Stimulated activated CD8-positive, alpha-beta memory T cell treated with anti-CD3 and anti-CD28 coated beads, Interleukin-12 subunit alpha, Interleukin-12 subunit beta, amount 100 ng/mL, for 1 hour (primary cell): ENCODE results near the gene RFXAP.
"Not testable (repeated sequence)": the region's sequence is repeated elsewhere in the genome, so short reads cannot be mapped to it uniquely, and the experiment has no call there.

Experiments used
- DNase-seq: peaks from one replicate; pipeline ENCODE4 v3.0.0-alpha.2; 2020; ENCODE audit warnings: low read depth

Gene RFXAP, protein sequence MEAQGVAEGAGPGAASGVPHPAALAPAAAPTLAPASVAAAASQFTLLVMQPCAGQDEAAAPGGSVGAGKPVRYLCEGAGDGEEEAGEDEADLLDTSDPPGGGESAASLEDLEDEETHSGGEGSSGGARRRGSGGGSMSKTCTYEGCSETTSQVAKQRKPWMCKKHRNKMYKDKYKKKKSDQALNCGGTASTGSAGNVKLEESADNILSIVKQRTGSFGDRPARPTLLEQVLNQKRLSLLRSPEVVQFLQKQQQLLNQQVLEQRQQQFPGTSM

DNA sequence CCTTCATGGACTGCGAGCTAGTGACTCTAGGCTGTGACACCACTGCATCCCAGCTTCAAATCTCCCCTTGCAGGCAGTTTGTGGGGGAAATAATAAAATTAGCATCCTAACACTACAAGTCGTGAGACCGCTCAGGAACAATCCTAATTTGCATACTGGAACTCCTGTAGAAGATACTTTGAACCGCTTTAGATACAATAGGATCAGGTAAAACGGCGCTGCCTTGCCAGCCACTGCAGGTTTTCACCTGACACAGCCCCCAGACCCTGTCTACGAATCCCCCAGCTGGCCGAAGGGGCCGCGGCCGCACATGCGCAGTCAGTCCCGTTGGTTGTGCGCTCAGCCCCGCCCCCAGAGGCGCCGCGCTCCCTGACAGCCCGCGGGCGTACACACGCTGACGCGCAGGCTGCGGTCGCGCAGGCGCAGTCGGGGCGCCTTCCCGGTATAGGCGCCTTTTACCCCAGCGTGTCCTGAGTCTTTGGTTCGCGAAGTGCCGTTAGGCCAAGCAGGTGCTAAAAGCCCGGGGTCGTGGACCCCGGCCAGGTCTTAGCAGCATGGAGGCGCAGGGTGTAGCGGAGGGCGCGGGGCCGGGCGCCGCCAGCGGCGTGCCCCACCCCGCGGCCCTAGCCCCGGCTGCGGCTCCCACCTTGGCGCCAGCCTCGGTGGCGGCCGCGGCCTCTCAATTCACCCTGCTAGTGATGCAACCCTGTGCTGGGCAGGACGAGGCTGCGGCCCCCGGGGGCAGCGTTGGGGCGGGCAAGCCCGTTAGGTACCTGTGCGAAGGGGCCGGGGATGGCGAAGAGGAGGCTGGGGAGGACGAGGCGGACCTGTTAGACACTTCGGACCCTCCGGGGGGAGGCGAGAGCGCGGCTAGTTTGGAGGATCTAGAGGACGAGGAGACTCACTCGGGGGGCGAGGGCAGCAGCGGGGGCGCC, at the start of gene RFXAP:
Gene RFXAP, plus strand, starts transcription at position 419 of the 935 bp plus-strand sequence. Its CDS starts 136 bp downstream, at position 555.
- DNase-seq, result peak; percentile 88

DNA sequence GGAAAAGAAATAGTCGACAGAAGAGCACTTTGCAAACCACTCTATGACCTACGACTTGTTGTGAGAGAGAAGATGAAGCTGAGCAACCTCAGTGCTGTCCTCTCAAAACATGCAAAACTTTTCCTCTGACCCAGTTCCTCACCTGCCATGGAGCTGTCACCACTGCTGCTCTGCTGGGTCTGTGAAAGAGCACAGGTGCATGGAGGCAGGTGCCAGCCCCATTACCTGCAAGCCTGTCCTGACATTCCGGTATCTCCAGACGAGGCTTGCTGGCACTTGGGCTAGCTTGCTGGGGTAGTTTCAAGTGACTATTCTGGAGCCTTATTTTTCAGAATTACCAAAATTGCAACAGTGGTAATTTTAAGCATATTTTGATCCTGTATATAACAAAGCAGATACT, 49.5 kb upstream of the RFXAP start:
- no peak for DNase-seq

DNA sequence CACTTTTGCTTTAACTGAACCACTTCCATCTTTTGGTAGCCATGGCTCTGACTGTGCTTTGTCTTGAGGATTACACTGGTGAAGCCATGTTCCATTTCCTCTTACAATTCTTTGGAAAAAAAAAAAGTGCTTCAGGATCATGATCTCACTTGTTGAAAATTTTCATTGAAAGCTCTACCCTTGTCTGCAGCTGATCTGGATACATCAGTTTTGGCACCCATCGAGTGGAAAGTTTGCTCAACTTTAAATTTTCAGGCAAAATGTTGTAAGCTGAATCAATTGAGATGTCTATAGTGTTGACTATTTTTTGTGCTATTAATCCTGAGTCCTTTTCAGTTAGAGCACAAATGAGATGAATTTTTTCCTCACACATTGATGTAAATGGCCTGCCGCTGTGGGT, 48.3 kb upstream of the RFXAP start:
- DNase-seq, result no peak

DNA sequence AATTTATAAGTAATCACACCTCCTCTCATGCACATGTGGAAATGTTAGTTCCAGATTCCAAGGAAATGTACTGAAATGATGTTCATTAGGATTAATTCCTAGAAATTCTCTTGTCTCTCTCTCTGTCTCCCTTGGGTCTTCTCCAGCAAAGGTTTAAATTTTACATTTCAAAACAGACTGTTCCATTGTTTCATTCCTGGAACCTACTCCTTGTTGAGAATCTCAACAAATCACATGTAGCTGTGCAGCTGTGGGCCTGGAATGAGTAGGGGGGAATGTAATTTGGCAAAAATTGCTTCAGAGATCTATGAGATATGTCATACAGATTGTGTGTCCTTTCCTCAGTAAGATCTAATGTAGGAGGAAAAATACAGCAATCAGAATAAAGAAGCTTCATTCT, 46.2 kb upstream of the RFXAP start:
- DNase-seq, result no peak

DNA sequence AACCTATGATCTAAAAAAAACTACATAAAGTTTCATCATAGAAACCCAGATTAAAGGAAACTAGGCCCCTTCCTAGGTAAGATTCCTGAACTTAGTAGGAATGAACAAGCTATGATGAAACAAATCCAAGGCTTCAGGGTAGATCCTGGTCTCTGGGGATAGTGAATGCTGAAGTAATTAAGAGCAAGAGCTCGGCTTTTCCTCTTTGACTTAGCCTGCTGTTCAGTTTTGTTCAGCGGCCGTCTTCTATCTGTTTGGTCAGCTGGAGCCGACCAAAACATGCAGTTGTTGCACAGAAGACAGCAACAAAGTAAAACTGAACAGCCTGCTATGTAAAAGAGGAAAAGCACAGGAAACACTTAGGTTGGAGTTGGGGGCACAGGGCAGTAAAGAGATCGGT, 44.1 kb upstream of the RFXAP start:
- no peak for DNase-seq

DNA sequence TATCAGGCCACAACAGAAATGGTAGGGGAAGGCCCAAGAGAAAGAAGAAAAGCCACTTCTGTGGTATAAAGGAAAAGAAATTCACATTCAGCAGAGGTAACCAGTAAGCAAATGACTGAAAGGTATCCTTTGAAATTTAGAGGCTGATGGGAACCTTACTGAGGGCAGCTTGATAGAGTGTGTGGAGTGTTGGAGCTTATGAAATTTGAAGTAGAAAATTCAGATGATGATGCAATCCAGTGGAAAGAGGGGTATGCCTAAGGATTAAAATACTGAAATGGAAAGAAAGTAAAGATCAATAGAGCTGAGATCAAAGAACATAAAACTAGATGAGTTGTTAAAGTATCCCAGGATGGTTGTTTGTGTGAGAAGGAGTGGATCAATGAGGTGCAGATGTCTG, 42.8 kb upstream of the RFXAP start:
- DNase-seq, result no peak

DNA sequence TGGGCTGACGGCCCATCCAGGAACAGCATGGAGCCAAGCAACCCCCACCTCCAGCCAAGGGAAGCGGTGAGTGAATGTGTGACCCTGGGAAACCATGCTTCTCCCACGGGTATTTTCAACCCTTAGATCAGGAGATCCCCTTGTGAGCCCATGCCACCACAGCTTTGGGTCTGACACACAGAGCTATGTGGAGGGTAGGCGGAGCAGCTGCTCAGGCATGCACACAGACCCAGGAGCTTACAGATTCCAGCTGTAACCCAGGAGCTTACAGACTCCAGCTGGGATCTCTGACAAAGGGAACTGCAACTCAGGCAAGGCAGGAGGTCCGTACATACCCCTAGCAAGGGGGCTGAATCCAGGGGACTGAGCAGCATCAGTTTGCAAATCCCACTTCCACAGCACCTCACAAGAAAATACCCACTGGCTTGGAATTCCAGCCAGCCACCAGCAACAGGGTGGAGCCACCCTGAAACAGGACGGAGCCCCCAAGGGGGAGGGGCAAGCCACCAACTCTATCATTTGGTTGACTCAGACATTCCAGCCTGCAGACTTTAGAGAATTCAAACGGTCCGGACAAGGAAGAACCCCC, 40.8 kb upstream of the RFXAP start:
- DNase-seq, result no peak

DNA sequence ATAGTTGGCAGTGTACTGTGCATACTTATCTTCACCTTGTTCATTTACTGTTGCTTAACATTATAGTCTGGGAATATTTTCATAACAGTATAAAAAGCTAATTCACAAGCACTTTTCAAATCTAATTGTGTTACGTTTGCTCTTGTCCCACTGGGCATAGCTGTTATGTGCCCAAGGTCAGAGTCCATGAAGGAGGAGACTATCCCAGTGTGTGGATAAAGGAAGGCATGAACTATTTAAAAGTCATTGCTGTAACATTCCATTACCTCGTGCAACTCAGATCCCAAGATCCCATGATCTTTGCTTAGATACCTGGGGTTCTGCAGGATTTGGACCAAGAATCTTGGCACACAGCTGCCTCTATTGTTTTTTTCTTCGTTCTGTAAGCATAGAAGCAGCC, 35.1 kb upstream of the RFXAP start:
- no peak for DNase-seq

DNA sequence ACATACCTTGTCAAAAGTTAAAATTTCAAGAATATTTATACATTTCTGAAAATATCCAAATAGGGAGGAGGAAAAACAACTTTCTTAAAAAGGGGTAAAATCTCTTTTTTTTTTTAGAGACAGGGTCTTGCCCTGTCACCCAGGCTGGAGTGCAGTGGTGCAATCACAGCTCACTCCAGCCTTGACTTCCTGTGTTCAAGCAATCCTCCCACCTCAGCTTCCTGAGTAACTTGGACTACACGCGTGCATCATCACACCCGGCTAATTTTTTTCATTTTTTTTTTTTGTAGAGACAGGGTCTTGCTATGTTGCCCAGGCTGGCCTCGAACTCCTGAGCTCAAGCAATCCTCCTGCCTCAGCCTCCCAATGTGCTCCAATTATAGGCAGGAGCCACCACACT, 32.8 kb upstream of the RFXAP start:
- DNase-seq, result not testable (repeated sequence)

DNA sequence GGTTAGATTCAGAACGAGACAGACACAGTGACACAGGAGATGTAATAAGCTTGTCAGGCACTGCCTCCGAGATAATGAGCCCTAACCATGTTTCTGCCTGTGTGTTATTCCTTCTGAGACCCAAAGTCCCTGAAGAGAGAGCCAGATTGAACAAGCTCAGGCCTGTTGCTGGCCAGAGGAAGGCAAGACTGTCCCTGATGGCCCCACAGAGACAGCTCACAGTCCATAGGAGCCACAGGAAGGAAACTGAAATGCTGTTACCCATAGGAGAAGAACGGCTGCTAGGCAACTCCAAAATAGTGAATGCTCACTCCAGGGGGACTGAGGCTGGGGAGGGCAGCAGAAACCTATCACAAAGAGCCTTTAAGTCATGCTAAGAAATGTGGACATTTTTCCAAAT, 31.8 kb upstream of the RFXAP start:
- no peak for DNase-seq

DNA sequence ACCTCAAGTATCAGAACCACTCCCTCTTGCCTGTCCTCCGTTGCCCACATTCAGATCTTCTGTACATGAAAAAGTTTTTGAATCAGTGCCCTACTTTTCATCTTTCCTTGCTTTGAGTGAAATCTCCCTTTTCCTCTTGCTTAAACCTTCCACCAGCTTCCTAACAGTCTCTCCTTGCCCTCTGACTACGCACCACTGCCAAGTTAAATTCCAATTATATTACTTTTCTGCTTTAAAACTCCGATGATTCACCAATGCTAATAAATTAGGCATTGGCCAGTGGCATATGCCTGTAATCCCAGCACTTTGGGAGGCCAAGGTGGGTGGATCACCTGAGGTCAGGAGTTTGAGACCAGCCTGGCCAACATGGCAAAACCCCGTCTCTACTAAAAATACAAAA, 30.7 kb upstream of the RFXAP start:
- DNase-seq, result no peak

DNA sequence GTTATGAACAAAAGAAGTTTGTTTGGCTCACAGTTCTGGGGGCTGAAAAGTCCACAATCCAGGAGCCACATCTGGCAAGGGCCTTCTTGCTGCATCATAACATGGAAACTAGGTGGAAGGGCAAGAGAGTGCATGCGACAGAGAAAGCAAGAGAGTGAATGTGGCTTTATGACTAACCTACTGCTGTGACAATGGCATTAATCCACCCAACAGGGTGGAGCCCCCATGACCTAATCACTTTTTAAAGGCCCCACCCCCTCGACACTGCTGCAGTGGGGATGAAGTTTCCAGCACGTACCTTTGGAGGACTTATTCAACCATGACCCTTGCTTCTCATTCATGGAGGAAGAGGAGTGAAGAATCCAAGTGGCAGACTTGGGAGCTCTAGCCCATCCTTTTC, 30.0 kb upstream of the RFXAP start:
- no peak for DNase-seq

DNA sequence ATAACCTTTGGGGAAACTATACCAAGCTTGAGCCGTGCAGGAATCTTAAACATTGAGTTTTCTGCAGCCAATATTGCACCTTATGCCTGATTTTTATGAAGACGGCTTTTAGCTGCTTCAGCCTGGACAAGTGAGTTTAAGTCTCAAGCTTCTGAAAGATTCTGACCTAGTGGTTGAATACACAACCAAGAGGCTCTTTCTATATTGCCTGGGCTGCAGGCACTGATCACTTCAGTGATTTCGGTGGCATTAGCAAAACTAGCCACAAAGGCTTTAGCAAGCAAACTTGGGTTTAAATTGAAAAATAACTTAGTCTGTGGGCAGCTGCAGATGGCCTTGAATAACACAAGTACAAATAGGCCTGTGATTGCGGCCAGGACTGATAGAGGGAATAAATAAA, 29.3 kb upstream of the RFXAP start:
- no peak for DNase-seq

DNA sequence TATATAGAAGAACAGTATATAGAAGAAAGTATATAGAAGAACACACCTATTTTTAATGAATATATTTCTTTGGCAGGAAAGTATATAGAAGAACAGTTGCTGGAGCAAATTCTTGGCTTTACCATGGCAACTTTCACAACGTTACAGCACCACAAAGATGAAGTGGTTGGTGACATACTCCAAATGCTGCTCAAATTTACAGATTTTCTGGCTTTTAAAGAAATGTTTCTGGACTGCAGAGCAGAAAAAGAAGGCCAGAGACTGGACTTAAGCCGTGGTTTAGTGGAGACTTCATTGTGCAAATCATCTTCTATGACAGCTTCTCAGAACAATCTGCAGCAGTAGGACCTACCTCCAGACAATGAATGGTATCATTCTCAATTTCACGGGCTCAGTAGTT, 24.3 kb upstream of the RFXAP start:
- DNase-seq, result no peak

DNA sequence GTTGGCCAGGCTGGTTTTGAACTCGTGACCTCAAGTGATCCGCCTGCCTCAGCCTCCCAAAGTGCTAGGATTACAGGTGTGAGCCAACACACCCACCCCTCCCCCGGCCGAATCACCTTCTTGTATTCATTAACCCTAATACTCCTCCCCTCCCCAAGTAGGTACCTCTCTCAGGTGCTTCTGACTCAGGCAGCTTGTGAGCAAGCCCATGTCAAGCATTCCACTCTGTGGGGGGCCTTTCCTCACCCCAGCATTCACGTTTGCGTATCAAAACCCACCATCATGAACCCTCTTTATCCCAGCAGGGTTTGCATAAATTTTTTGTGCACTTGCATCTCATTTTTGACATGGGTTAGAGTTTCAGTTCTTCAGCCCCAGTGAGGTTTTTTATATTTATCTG, 23.6 kb upstream of the RFXAP start:
- no peak for DNase-seq

DNA sequence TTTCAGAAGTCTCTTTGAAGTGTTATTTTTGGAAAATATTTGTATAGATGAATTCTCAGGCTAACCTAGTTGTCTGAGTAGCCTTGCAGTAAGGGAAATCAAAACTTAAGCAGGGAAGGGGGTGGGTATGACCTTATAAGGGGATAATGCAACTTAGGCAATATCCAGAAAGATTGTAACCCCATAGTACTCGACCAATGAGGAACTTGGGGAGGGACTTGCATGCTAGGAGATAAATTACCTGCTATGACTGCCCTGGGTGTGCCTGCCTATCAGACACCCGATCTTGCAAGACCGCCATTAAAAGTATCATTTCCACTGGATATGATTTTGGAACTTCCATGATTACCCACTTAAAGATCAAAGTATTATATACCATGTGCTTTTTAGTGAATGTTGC, 23.0 kb upstream of the RFXAP start:
- no peak for DNase-seq

DNA sequence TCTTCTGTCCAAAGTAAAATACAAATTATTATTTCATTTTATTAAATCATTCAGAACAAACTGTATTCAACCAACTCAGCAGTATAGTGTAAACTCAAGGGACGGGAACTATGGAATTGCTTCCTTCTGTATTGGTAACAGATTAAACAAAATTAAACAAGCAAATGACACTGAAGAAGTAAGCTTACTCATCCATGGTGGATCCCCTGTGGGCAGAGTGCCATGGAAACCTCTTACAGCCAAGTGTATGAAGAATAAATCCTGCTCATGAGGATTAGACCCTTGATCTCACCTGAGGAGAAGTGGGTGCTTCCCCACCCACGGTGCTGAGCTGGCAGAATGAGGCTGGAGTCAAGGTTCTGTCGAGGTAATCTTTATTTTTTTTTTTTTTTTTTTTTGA, 18.0 kb upstream of the RFXAP start:
- DNase-seq, result no peak

DNA sequence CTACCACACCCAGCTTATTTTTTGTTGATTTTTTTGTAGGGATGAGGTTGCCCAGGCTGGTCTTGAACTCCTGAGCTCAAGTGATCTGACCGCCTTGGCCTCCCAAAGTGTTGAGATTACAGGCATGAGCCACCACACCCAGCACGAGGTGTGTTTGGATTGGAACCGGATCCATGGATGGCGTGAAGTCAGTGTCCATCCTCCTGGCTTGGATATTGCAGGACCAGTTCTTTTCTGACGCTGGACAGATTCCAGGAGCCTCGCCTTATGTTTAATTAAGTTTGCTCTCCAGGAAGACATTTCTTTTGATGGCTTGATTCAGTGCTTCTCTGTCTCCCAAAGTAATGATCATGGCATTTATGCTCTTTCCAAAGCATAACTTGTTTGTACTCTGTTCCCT, 14.4 kb upstream of the RFXAP start:
- no peak for DNase-seq

DNA sequence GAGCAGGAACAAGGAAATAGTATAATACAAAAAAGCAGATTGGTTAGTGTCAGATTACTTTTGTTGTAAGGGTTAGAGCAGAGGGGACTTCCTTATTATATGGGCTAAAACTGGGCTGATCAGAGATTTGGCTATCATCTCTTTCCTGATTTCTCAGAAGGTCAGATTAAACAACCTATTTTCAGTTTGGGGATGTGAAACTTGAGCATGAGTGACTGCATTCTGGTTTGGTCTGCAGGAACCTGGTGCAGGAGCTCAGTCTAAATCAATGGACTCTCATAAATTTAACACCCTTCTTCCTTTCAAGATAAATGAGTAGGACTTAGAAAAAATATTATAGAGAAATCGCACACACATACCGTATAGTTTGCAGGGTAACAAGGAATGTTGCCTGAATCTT, 12.9 kb upstream of the RFXAP start:
- no peak for DNase-seq

DNA sequence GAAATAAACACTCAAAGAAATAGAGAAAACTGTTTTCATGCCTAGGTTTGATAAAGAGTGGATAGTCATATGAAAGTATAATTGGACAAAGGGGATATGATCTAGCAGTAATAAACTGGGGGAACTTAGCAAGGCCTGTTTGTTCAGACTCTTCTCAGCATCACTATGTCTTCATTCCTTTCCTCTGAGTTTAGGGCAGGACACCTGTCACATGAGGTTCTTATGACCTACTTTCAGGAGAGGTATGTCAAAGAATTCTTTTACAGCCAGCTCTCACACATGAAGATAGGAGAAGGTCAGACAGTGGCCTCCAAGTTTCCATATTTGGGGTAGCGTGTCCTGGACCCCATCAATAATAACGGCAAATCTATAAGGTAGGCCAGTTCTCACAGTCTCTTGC, 11.4 kb upstream of the RFXAP start:
- DNase-seq, result no peak

DNA sequence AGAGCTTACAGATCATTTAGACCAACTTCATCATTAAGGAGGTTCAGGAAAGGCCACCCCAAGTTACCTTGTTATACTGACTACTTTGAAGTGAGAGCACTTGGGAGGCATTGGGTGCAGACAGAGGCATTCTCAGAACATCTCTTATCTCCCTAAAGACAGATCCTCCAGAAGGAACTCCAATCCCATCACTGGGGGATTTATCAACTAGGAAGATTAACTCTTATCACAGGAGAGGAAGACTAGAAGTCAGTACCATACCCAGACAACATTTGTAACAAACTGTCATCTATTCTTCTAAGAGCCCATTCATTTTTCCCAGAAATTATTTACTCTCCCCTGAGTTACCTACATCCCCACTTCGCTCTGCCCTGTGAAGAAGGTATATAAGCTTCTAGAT, 5.8 kb upstream of the RFXAP start:
- no peak for DNase-seq

DNA sequence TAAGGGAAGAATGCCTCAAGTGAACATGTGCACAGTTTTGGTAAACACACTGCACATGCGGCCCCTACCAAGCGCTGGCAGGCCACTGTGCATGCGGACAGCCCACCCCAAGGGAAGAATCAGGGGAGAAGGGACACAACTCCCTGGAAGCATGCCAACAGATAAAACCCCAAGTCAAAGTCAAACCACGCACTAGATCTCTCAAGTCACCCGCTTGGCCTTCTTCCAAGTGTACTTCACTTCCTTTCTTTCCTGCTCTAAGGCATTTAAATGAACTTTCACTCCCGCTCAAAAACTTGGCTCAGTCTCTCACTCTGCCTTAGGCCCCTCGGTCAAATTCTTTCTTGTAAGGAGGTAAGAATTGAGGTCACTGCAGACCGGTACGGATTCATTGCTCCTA, 4.6 kb upstream of the RFXAP start:
- no peak for DNase-seq

DNA sequence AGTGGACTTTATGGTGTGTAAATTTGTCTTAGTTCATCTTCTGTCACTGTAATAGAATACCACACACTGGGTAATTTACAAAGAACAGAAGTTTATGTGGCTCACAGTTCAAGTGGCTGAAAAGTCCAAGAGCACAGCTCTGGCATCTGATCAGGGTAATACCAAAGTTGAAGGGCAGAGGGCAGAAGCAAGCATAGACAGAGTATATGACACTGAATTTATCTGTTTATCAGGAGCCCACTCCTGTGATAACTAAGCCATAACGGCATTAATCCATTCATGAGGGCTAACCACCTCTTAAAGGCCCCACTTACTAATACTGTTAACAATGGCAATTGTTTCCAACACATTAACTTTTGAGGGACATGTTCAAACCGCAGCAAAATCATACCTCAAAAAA, 4.0 kb upstream of the RFXAP start:
- no peak for DNase-seq
